Measurements from ENCODE around the gene SPTAN1.
"Not testable (repeated sequence)": the region's sequence is repeated elsewhere in the genome, so short reads cannot be mapped to it uniquely, and the experiment has no call there.

The SPTAN1 gene

DNA sequence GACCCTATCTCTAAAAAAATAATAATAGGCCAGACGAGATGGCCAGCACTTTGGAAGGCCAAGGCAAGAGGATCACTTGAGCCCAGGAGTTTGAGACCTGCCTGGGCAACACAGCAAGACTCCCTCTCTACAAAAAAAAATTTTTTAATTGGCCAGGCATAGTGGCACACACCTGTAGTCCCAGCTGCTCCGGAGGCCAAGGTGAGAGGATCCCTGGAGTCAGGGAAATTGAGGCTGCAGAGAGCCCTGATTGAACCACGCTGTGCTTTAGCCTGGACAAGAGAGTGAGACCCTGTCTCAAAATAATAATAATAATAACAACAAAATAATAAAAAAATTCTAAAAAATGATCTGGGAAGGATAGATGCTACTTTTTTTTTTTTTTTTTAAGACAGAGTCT, 105.4 kb downstream of the SPTAN1 start:
- DNase-seq (ENCODE audit: low spot score) = no peak

DNA sequence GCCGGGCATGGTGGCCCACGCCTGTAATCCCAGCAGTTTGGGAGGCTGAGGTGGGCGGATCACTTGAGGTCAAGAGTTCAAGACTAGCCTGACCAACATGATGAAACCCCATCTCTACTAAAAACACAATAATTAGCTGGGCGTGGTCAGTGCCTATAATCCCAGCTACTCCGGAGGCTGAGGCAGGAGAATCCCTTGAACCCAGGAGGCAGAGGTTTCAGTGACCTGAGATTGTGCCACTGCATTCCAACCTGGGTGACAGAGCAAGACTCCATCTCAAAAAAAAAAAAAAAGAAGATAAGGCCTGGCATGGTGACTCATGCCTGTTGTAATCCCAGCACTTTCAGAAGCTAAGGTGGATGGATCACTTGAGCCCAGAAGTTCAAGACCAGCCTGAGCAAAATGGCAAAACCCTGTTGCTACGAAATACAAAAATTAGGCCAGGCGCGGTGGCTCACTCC, 114.1 kb downstream of the SPTAN1 start:
- not testable (repeated sequence) for DNase-seq (ENCODE audit: low spot score)

DNA sequence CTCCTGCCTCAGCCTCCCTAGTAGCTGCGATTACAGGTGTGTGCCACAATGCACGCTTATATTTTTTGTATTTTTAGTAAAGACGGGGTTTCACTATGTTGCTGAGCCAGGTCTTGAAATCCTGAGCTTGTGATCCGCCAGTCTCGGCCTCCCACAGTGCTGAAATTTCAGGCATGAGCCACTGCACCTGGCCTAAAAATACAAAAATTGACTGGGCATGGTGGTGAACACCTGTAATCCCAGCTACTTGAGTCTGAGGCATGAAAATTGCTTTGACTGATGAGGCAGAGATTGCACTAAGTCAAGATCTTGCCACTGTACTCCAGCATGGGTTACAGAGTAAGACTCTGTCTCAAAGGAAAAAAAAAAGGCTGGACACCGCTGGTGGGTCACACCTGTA, 117.4 kb downstream of the SPTAN1 start:
- DNase-seq (ENCODE audit: low spot score) = no peak

DNA sequence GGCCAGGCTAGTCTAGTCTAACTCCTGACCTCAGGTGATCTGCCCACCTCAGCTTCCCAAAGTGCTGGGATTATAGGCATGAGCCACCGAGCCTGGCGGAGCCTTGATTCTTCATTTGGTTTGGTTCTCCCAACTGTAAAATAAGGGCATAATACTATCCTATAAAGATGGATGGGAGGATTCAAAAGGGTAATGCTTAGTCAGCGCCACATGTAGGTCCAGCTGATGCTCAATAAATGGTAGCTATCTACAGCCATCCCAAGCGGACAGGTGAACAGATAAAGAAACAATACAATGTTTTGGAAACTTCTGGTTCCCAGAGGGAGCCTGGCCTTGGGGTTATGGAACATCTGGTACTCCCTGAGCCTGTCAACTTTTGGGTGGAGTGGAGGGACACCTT, 123.0 kb downstream of the SPTAN1 start:
- no peak for DNase-seq (ENCODE audit: low spot score)

DNA sequence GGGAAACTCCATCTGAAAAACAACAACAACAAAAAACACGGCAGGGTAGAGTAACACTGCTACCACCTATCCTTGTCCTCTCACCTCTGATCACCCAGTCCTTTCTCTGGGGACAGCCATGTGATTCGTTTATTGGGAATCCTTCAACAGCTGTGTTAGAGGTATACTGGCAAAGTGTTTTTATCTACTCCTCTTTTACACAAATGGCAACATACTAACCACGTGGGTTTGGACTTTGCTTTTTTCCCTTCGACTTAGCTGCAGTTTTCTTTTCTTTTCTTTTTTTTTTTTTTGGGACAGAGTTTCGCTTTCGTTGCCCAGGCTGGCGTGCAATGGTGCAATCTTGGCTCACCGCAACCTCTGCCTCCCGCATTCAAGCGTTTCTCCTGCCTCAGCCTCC, 125.4 kb downstream of the SPTAN1 start:
- no peak for DNase-seq (ENCODE audit: low spot score)

Small RNA genes lying within 50 kb of the gene (small RNA-seq; reads per million reads assigned to genes)
- gene RNU7-171P = 0 reads per million in 2 experiments
